IMR-90 (cell line): ENCODE results near the gene PAF1. TPM values are rescaled to one million over a fixed set of nuclear protein-coding genes. Genes with fewer than 3 reads are reported as not detected.
"Not testable (repeated sequence)": the region's sequence is repeated elsewhere in the genome, so short reads cannot be mapped to it uniquely, and the experiment has no call there.

Experiments used
- ATAC-seq: fragments of 200-7000 bp; cut with Tn5 transposase; 2 replicates; pipeline ENCODE4 v1.9.1; 2020; ENCODE audit warnings: low read depth, mild to moderate bottlenecking, moderate library complexity
- BruUV-seq: library from RNA; stranded (reverse); fragments of 400-500 nt; replicated peaks from 2 replicates; lab custom pipeline; 2021; lab: Mats Ljungman, UMichigan
- CTCF ChIA-PET: fragments of 300-600 bp; formaldehyde crosslinking; extraction: SDS; loops from one replicate; lab custom pipeline; 2021; ENCODE audit warnings: antibody characterized with exemption; lab: Yijun Ruan, JAX
- POLR2A ChIA-PET: fragments of 300-600 bp; sonication (Branson Sonifier 250); formaldehyde crosslinking; loops from one replicate; lab custom pipeline; 2022; ENCODE audit warnings: antibody characterized with exemption; ENCODE audit not compliant: unreplicated experiment; lab: Charles Lee
- DNase-seq: peaks from one replicate; pipeline ENCODE4 v3.0.0; 2013
- H2AFZ ChIP-seq: replicated peaks from 2 replicates; pipeline ENCODE3; 2013; ENCODE audit warnings: low read length, mild to moderate bottlenecking; ENCODE audit not compliant: poor library complexity
- H2AK5ac ChIP-seq: 2 replicates; pipeline ENCODE4 v1.6.1; 2013; ENCODE audit warnings: low read depth, low read length, inconsistent platforms
- H2AK9ac ChIP-seq: replicated peaks from 2 replicates; pipeline ENCODE3; 2013; ENCODE audit warnings: mild to moderate bottlenecking, low read depth, low read length, moderate library complexity; ENCODE audit not compliant: poor library complexity
- H2BK120ac ChIP-seq: 2 replicates; pipeline ENCODE4 v1.6.1; 2013; ENCODE audit warnings: low read depth, low read length, inconsistent platforms
- H2BK15ac ChIP-seq: 3 replicates; pipeline ENCODE4 v1.6.1; 2013; ENCODE audit warnings: low read depth, low read length, inconsistent platforms
- H2BK20ac ChIP-seq: 2 replicates; pipeline ENCODE4 v1.6.1; 2013; ENCODE audit warnings: low read depth, mild to moderate bottlenecking, inconsistent platforms, low read length, moderate library complexity
- H2BK5ac ChIP-seq: 2 replicates; pipeline ENCODE4 v1.6.1; 2013; ENCODE audit warnings: mild to moderate bottlenecking, low read depth, low read length, inconsistent platforms; ENCODE audit not compliant: poor library complexity, severe bottlenecking
- H3K14ac ChIP-seq: replicated peaks from 2 replicates; pipeline ENCODE4 v1.6.1; 2013; ENCODE audit warnings: low read depth, low read length, inconsistent platforms
- H3K18ac ChIP-seq: 2 replicates; pipeline ENCODE4 v1.6.1; 2013; ENCODE audit warnings: low read depth, low read length, control low read depth
- H3K23ac ChIP-seq: 2 replicates; pipeline ENCODE4 v1.6.1; 2013; ENCODE audit warnings: low read depth, low read length, inconsistent platforms
- H3K27ac ChIP-seq: 2 replicates; pipeline ENCODE4 v1.5.1; 2013; ENCODE audit warnings: mild to moderate bottlenecking, control low read depth, low read length; ENCODE audit not compliant: insufficient read depth
- H3K27me3 ChIP-seq: 2 replicates; pipeline ENCODE4 v1.6.1; 2013; ENCODE audit warnings: low read length; ENCODE audit not compliant: control insufficient read depth, insufficient read depth
- H3K36me3 ChIP-seq: 2 replicates; pipeline ENCODE4 v1.6.1; 2013; ENCODE audit warnings: low read length, mixed read lengths; ENCODE audit not compliant: control insufficient read depth, insufficient read depth
- H3K4ac ChIP-seq: 2 replicates; pipeline ENCODE4 v1.6.1; 2013; ENCODE audit warnings: low read depth, low read length, inconsistent platforms
- H3K4me1 ChIP-seq: 2 replicates; pipeline ENCODE4 v1.6.1; 2013; ENCODE audit warnings: low read length, mixed read lengths; ENCODE audit not compliant: control insufficient read depth, insufficient read depth
- H3K4me2 ChIP-seq: 2 replicates; pipeline ENCODE4 v1.6.1; 2013; ENCODE audit warnings: low read depth, mild to moderate bottlenecking, control low read depth, low read length, moderate library complexity
- H3K4me3 ChIP-seq: 2 replicates; pipeline ENCODE4 v1.5.1; 2013; ENCODE audit warnings: low read depth, mild to moderate bottlenecking, control low read depth, low read length, moderate library complexity; ENCODE audit not compliant: insufficient read depth
- H3K56ac ChIP-seq: 2 replicates; pipeline ENCODE4 v1.6.1; 2013; ENCODE audit warnings: low read length, inconsistent platforms; ENCODE audit not compliant: insufficient read depth; ENCODE audit errors: extremely low read depth
- H3K79me1 ChIP-seq, 2 experiments: 2 replicates each; pipeline ENCODE4 v1.6.1; 2013; ENCODE audit warnings: low read length in 2 of 2, inconsistent platforms in 1 of 2, low read depth in 1 of 2
- H3K9ac ChIP-seq: 2 replicates; pipeline ENCODE4 v1.6.1; 2013; ENCODE audit warnings: low read depth, low read length, control low read depth
- H3K9me1 ChIP-seq: 2 replicates; pipeline ENCODE4 v1.6.1; 2013; ENCODE audit warnings: low read length, inconsistent platforms; ENCODE audit not compliant: insufficient read depth
- H3K9me3 ChIP-seq: 2 replicates; pipeline ENCODE4 v1.6.1; 2013; ENCODE audit warnings: low read length; ENCODE audit not compliant: control insufficient read depth, insufficient read depth
- H4K20me1 ChIP-seq: 2 replicates; pipeline ENCODE4 v1.6.1; 2013; ENCODE audit warnings: low read length, inconsistent platforms; ENCODE audit not compliant: insufficient read depth
- H4K5ac ChIP-seq: 2 replicates; pipeline ENCODE4 v1.6.1; 2013; ENCODE audit warnings: mild to moderate bottlenecking, low read depth, low read length, control low read depth
- H4K8ac ChIP-seq, 2 experiments: 2 replicates each; pipeline ENCODE4 v1.6.1; 2013; ENCODE audit warnings: low read depth in 2 of 2, low read length in 2 of 2, control low read depth in 1 of 2, inconsistent platforms in 1 of 2
- H4K91ac ChIP-seq: 2 replicates; pipeline ENCODE4 v1.6.1; 2013; ENCODE audit warnings: low read depth, low read length, inconsistent platforms; ENCODE audit not compliant: insufficient read depth
- NFE2L2 ChIP-seq: fragments of 150-350 bp; IDR thresholded peaks from 2 replicates; pipeline ENCODE4 v1.6.1; 2016; ENCODE audit warnings: low read depth, mild to moderate bottlenecking, low read length
- WGBS, 2 experiments: methylation state at CpG; one replicate each; pipeline versions ENCODE4 v1.1.5 to v1.1.7; 2013; ENCODE audit warnings: missing lambda C conversion rate in 2 of 2; ENCODE audit not compliant: insufficient read length in 1 of 2; ENCODE audit errors: extremely low coverage in 2 of 2; 5-methylcytosine and 5-hydroxymethylcytosine counted together
- dilution Hi-C: fragments of 300-500 bp; cut with HindIII; formaldehyde crosslinking; loops from one replicate; pipeline ENCODE4 v1.14.3; 2018; ENCODE audit warnings: low sequenced_read_pairs; ENCODE audit not compliant: unreplicated experiment
- in situ Hi-C: fragments of 300-500 bp; cut with MboI; formaldehyde crosslinking; loops from 3 replicates; pipeline ENCODE4 v1.14.3; 2019; ENCODE audit warnings: low sequenced_read_pairs, inconsistent platforms, mixed read lengths
- intact Hi-C: fragments of 100-400 bp; cut with micrococcal nuclease; formaldehyde crosslinking; loops from 2 replicates; pipeline ENCODE4 v1.10.0; 2022
- polyA plus RNA-seq, 3 experiments: library from polyadenylated mRNA; depleted of rRNA; stranded (reverse); fragments of >200 nt; gene quantifications; 2 replicates each; pipeline ENCODE4 v1.2.3, GENCODE V29; 2012; ENCODE audit warnings: low replicate concordance in 1 of 3
- total RNA-seq: library from RNA; depleted of rRNA; stranded (reverse); fragments of >200 nt; gene quantifications from 2 replicates; pipeline ENCODE4 v1.2.3, GENCODE V29; 2012
- TF ChIP-seq, protein P1 (sequence below): fragments of 150-350 bp; IDR thresholded peaks from 2 replicates; pipeline ENCODE4 v1.6.1; 2016; ENCODE audit warnings: low read depth, mild to moderate bottlenecking, low read length, moderate library complexity, borderline replicate concordance

The PAF1 gene
- total and polyA plus RNA-seq, 2 of the 4 experiments (the other 2 are of a cell fraction): 45.7 to 54.3 TPM

DNA sequence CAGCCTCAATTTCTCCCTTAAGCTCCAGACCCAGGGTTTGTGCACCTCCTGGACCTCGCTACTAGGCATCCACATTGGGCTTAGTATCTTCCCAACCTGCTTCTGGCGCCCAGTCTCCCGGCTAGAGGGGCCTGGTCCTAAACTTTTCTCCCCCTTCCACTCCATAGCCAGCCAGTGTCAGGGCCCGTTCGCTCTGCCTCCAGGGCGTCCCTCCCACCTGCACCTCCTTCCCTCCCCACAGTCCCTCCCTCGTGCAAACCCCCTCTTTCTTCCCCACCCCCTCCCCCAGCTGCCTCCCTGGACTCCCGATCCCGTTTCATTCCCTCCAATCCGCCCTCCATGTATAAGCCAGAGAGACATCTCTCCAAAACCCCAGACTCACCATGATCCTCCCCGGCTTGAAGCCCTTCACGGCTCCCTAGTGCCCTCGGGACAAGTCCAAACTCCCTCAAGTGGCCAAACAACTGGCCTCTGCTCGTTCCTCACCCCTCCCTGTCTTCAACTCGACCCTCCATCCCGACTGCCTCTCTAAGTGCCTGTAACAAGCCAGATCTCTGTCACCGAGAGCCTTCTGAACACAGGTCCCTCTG is 49.7 kb downstream of the PAF1 start (continued):
- TF ChIP-seq, protein P1, sequence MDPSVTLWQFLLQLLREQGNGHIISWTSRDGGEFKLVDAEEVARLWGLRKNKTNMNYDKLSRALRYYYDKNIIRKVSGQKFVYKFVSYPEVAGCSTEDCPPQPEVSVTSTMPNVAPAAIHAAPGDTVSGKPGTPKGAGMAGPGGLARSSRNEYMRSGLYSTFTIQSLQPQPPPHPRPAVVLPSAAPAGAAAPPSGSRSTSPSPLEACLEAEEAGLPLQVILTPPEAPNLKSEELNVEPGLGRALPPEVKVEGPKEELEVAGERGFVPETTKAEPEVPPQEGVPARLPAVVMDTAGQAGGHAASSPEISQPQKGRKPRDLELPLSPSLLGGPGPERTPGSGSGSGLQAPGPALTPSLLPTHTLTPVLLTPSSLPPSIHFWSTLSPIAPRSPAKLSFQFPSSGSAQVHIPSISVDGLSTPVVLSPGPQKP: no peak
- no peak for TF ChIP-seq NFE2L2

DNA sequence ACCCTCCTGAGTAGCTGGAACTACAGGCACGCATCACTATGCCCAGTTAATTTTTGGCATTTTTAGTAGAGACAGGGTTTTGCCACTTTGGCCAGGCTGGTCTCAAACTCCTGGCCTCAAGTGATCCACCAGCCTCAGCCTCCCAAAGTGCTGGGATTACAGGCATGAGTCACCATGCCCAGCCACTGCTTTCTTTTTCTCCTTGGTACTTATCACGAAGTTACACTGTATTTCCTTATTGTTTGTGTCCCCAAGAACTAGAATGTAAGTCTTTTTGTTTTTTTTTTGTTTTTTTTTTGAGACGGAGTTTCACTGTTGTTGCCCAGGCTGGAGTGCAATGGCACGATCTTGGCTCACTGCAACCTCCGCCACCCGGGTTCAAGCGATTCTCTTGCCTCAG is 50.8 kb downstream of the PAF1 start:
- H4K20me1 ChIP-seq, H3K4me1 ChIP-seq, H4K8ac ChIP-seq, H3K9ac ChIP-seq, in situ Hi-C loops, H3K9me3 ChIP-seq, H3K14ac ChIP-seq, H3K4ac ChIP-seq, H4K91ac ChIP-seq, H3K4me2 ChIP-seq, H3K9me1 ChIP-seq, BruUV-seq, DNase-seq, dilution Hi-C loops, H4K5ac ChIP-seq, H3K4me3 ChIP-seq, H2AK5ac ChIP-seq, H2AFZ ChIP-seq, H2BK120ac ChIP-seq, POLR2A ChIA-PET, H2BK20ac ChIP-seq, ATAC-seq, H3K23ac ChIP-seq, CTCF ChIA-PET, H2AK9ac ChIP-seq, H3K56ac ChIP-seq, H3K18ac ChIP-seq, H3K27ac ChIP-seq, H2BK15ac ChIP-seq, H3K27me3 ChIP-seq, H3K36me3 ChIP-seq, H2BK5ac ChIP-seq: not testable (repeated sequence)
- 88% methylated on average over 3 of the region's 7 CpGs; no CpG with 5 or more reads in 1 of the 2 experiments for WGBS, 2 experiments
- intact Hi-C loops: loop anchor here (5.0 kb wide), 1 partner anchor 218 kb away; no protein-coding TSS in a partner anchor
- H3K79me1 ChIP-seq: peaks cover 13 to 40% of the 10 kb centered on the region in 2 experiments; a peak in 3 of 4 replicates
